Measurements from ENCODE around the gene MBTPS1.

The MBTPS1 gene

GRCh38 chr16:84052071-84052622 is 64.6 kb downstream of the MBTPS1 start:
- no peak for DNase-seq (ENCODE audit: low read depth)

- no peak for DNase-seq (ENCODE audit: low read depth)
Measured at GRCh38 chr16:84050316-84050715, 66.4 kb downstream of the MBTPS1 start.

- DNase-seq (ENCODE audit: low read depth): no peak
Measured at GRCh38 chr16:84049403-84050060, 67.2 kb downstream of the MBTPS1 start.

- DNase-seq (ENCODE audit: low read depth): no peak
Measured at GRCh38 chr16:84048871-84049270, 67.9 kb downstream of the MBTPS1 start.

- DNase-seq (ENCODE audit: low read depth): no peak
Measured at GRCh38 chr16:84048270-84048669, 68.5 kb downstream of the MBTPS1 start.

GRCh38 chr16:84047626-84048025 is 69.1 kb downstream of the MBTPS1 start:
- DNase-seq (ENCODE audit: low read depth): no peak

GRCh38 chr16:84047206-84047605 is 69.5 kb downstream of the MBTPS1 start:
- DNase-seq (ENCODE audit: low read depth): no peak

GRCh38 chr16:84045818-84046470 is 70.8 kb downstream of the MBTPS1 start:
- DNase-seq (ENCODE audit: low read depth): no peak

GRCh38 chr16:84045001-84045817 is 71.5 kb downstream of the MBTPS1 start:
- DNase-seq (ENCODE audit: low read depth): no peak

GRCh38 chr16:84044118-84044488 is 72.6 kb downstream of the MBTPS1 start:
- DNase-seq (ENCODE audit: low read depth): no peak

GRCh38 chr16:84043486-84044117 is 73.1 kb downstream of the MBTPS1 start:
- DNase-seq (ENCODE audit: low read depth): no peak

- DNase-seq (ENCODE audit: low read depth): no peak
Measured at GRCh38 chr16:84042879-84043485, 73.8 kb downstream of the MBTPS1 start.

- DNase-seq (ENCODE audit: low read depth): no peak
Measured at GRCh38 chr16:84042308-84042878, 74.3 kb downstream of the MBTPS1 start, which contains the start of gene SLC38A8. Gene SLC38A8, minus strand, starts transcription at chr16:84042795. Its CDS starts 638 bp downstream, at chr16:84042157.

- no peak for DNase-seq (ENCODE audit: low read depth)
Measured at GRCh38 chr16:84041881-84042280, 74.9 kb downstream of the MBTPS1 start.

- peak; percentile 45 for DNase-seq (ENCODE audit: low read depth)
Measured at GRCh38 chr16:84040823-84041820, 75.6 kb downstream of the MBTPS1 start.

- no peak for DNase-seq (ENCODE audit: low read depth)
Measured at GRCh38 chr16:84040226-84040822, 76.4 kb downstream of the MBTPS1 start.

- DNase-seq (ENCODE audit: low read depth): no peak
Measured at GRCh38 chr16:84039696-84040095, 77.0 kb downstream of the MBTPS1 start.

- no peak for DNase-seq (ENCODE audit: low read depth)
Measured at GRCh38 chr16:84038469-84038868, 78.3 kb downstream of the MBTPS1 start.

- DNase-seq (ENCODE audit: low read depth): no peak
Measured at GRCh38 chr16:84036982-84037425, 79.7 kb downstream of the MBTPS1 start.

GRCh38 chr16:84036131-84036530 is 80.6 kb downstream of the MBTPS1 start:
- no peak for DNase-seq (ENCODE audit: low read depth)
